Muscle of leg (tissue), 11 donors: ENCODE results near the gene DCTPP1. TPM values are rescaled to one million over a fixed set of nuclear protein-coding genes. Genes with fewer than 3 reads are reported as not detected.
A peak's percentile ranks its signal among the peaks of the same experiment; 100 is the strongest.

Source experiments
- DNase-seq: peaks from one replicate; pipeline ENCODE4 v3.0.0; 2013
- H3K27ac ChIP-seq: one replicate; pipeline ENCODE4 v1.5.1; 2013; ENCODE audit warnings: mild to moderate bottlenecking, low read length, control low read depth
- H3K27me3 ChIP-seq: one replicate; pipeline ENCODE4 v1.6.1; 2013; ENCODE audit warnings: low read length; ENCODE audit not compliant: control insufficient read depth, insufficient read depth
- H3K36me3 ChIP-seq: one replicate; pipeline ENCODE4 v1.6.1; 2013; ENCODE audit warnings: low read length; ENCODE audit not compliant: control insufficient read depth, insufficient read depth
- H3K4me1 ChIP-seq: one replicate; pipeline ENCODE4 v1.6.1; 2013; ENCODE audit warnings: low read length; ENCODE audit not compliant: control insufficient read depth, insufficient read depth
- H3K4me3 ChIP-seq: one replicate; pipeline ENCODE4 v1.5.1; 2013; ENCODE audit warnings: low read length, control low read depth
- H3K9me3 ChIP-seq: replicated peaks from 2 replicates; pipeline ENCODE4 v1.6.1; 2013; ENCODE audit warnings: low read depth, low read length; ENCODE audit not compliant: control insufficient read depth
- whole genome bisulfite sequencing: methylation state at CpG from one replicate; pipeline ENCODE4 v1.1.5; 2013; ENCODE audit warnings: missing lambda C conversion rate; ENCODE audit not compliant: insufficient coverage; 5-methylcytosine and 5-hydroxymethylcytosine counted together
- polyA plus RNA-seq, 8 donors: library from polyadenylated mRNA; unstranded; fragments of 120-200 nt; gene quantifications; one replicate each; pipeline versions ENCODE4 v1.2.1 to v1.2.3, GENCODE V29; 2013; ENCODE audit warnings: inconsistent platforms in 1 of 8, low replicate concordance in 1 of 8; ENCODE audit not compliant: insufficient read length in 8 of 8, insufficient read depth in 1 of 8
- total RNA-seq: library from RNA; stranded (reverse); fragments of 120-200 nt; gene quantifications from one replicate; pipeline ENCODE4 v1.2.4, GENCODE V29; 2013

DCTPP1 gene
- total and polyA plus RNA-seq, 9 donors: 13.0 to 36.5 (median 33.7) TPM

DNA sequence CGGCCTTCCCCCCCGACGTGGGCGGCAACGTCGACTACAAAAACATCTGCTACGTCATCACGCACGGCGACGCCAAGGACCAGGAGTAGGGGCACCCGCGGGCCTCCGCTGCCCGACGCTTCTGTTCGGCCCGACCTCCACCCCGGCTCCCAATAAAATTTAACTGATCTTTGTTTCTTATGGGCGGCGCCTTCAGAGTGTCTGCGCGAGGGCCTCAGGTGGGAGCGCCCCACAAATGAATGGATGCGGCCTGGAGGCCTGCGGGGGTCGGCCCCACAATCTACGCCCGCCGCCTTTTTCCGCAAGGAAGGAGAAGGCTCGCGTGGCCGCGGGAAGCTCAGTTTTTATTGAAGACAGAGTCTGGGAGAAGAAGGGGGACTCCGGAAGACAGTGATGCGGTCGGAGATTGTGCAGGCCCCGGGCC, 52.0 kb downstream of the DCTPP1 start:
- Histone ChIP-seq H3K27ac (peak overlapping the region; percentile 99), H3K36me3 (peaks cover 18% of the 10 kb centered on the region), H3K4me1 (peaks cover 39% of the 10 kb centered on the region), H3K4me3 (peak overlapping the region; percentile 79), H3K9me3 (no peaks in the 10 kb centered on the region), H3K27me3 (no peaks in the 10 kb centered on the region)
- DNase-seq: peak; percentile 96
- WGBS: 0% methylated on average over 31 of the region's 39 CpGs

GRCh38 chr16:30377050-30377811, 52.6 kb downstream of the DCTPP1 start:
- peaks cover 18% of the 10 kb centered on the region for H3K36me3 ChIP-seq
- DNase-seq: no peak
- peak overlapping the region; percentile 99 for H3K27ac ChIP-seq
- no peaks in the 10 kb centered on the region for H3K27me3 ChIP-seq
- H3K9me3 ChIP-seq: no peaks in the 10 kb centered on the region
- H3K4me3 ChIP-seq: peak overlapping the region; percentile 79
- WGBS: 49% methylated on average over 17 of the region's 29 CpGs
- H3K4me1 ChIP-seq: peaks cover 45% of the 10 kb centered on the region

DNA sequence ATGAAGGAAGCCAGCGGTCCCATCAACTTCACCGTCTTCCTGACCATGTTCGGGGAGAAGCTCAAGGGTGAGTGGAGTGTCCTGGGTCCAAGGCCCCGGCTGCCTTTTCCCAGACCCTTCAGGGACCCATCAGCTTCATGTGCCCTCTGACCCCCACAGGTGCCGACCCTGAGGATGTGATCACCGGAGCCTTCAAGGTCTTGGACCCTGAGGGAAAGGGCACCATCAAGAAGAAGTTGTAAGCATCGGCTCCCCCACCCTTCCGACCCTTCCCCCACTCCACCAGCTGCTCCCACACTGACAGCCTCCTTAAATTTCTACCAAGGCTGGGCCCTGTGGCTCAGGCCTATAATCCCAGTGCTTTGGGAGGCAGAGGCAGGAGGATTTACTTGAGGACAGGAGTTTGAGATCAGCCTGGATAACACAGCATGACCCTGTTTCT, 53.3 kb downstream of the DCTPP1 start:
- peak overlapping the region; percentile 99 for H3K27ac ChIP-seq
- no peak for DNase-seq
- peak overlapping the region; percentile 79 for H3K4me3 ChIP-seq

GRCh38 chr16:30375864-30376263, 54.0 kb downstream of the DCTPP1 start:
- Histone ChIP-seq H3K4me1 (peaks cover 51% of the 10 kb centered on the region), H3K4me3 (peak overlapping the region; percentile 79), H3K36me3 (peaks cover 18% of the 10 kb centered on the region), H3K9me3 (no peaks in the 10 kb centered on the region), H3K27ac (peak overlapping the region; percentile 99), H3K27me3 (no peaks in the 10 kb centered on the region)
- DNase-seq: peak; percentile 54
- WGBS: 82% methylated on average over 7 of the region's 8 CpGs

More for the DNA sequence above, 53.3 kb downstream of the DCTPP1 start:
- H3K4me1 ChIP-seq: peaks cover 51% of the 10 kb centered on the region
- WGBS: 89% methylated on average over 4 of the region's 8 CpGs
- H3K9me3 ChIP-seq: no peaks in the 10 kb centered on the region
- H3K36me3 ChIP-seq: peaks cover 18% of the 10 kb centered on the region
- H3K27me3 ChIP-seq: no peaks in the 10 kb centered on the region

- H3K9me3 ChIP-seq: no peaks in the 10 kb centered on the region
- H3K27ac ChIP-seq: peak within 1 kb of the TSS; percentile 99
- H3K4me1 ChIP-seq: peaks cover 50% of the 10 kb centered on the region
- peak within 1 kb of the TSS; percentile 79 for H3K4me3 ChIP-seq
- H3K36me3 ChIP-seq: peaks cover 18% of the 10 kb centered on the region
- no peaks in the 10 kb centered on the region for H3K27me3 ChIP-seq
- 60% methylated on average over 1 of the region's 6 CpGs for WGBS
- peak; percentile 83 for DNase-seq
These were observed 55.3 kb downstream of the DCTPP1 start, which contains the start of gene MYL11 for GRCh38 chr16:30374538-30374937. TSS of gene MYL11 (plus strand) at chr16:30374802. CDS start at chr16:30374858, 56 bp downstream.

Other genes starting within 250 kb of the DCTPP1 start
- 4.7 TPM for gene CORO1A, start 246.4 kb downstream of the DCTPP1 start, total RNA-seq
- 10 to 100 TPM; 14.1 to 28.0 (median 20.5) TPM for gene CORO1A, start 246.4 kb downstream of the DCTPP1 start, polyA plus RNA-seq
- 81.7 TPM for gene BOLA2B, start 236.4 kb downstream of the DCTPP1 start, total RNA-seq
- 10 to 100 TPM; 24.0 to 34.6 (median 30.5) TPM for gene BOLA2B, start 236.4 kb downstream of the DCTPP1 start, polyA plus RNA-seq
- gene SLX1A, start 236.2 kb downstream of the DCTPP1 start, total RNA-seq: 11.9 TPM
- gene SLX1A, start 236.2 kb downstream of the DCTPP1 start, polyA plus RNA-seq: 10 to 100 TPM; 11.1 to 27.3 (median 17.7) TPM
- gene SULT1A3, start 230.8 kb downstream of the DCTPP1 start, total RNA-seq: 6.3 TPM
- 1 to 10 TPM; 2.2 to 6.5 (median 4.2) TPM for gene SULT1A3, start 230.8 kb downstream of the DCTPP1 start, polyA plus RNA-seq
- gene NPIPB13, start 181.6 kb downstream of the DCTPP1 start, total RNA-seq: 2.8 TPM
- gene NPIPB13, start 181.6 kb downstream of the DCTPP1 start, polyA plus RNA-seq: 1 to 10 TPM; 1.8 to 8.3 (median 4.5) TPM
- 34.0 TPM for gene CD2BP2, start 74.7 kb downstream of the DCTPP1 start, total RNA-seq
- 10 to 100 TPM; 32.3 to 44.2 (median 38.8) TPM for gene CD2BP2, start 74.7 kb downstream of the DCTPP1 start, polyA plus RNA-seq
- gene TBC1D10B, start 59.5 kb downstream of the DCTPP1 start, total RNA-seq: 16.9 TPM
- gene TBC1D10B, start 59.5 kb downstream of the DCTPP1 start, polyA plus RNA-seq: 10 to 100 TPM; 27.4 to 38.9 (median 33.5) TPM
- 10,279 TPM for gene MYL11, start 55.2 kb downstream of the DCTPP1 start, total RNA-seq
- gene MYL11, start 55.2 kb downstream of the DCTPP1 start, polyA plus RNA-seq: 1,000 to 10,000 TPM; 4,424 to 9,154 (median 7,934) TPM
- gene SEPTIN1, start 47.5 kb downstream of the DCTPP1 start, total RNA-seq: 0.18 TPM
- 1 to 10 TPM; 1.5 to 4.7 (median 2.5) TPM for gene SEPTIN1, start 47.5 kb downstream of the DCTPP1 start, polyA plus RNA-seq
- 5.7 TPM for gene ZNF48, start 34.6 kb downstream of the DCTPP1 start, total RNA-seq
- gene ZNF48, start 34.6 kb downstream of the DCTPP1 start, polyA plus RNA-seq: 1 to 10 TPM; 5.0 to 8.3 (median 6.8) TPM
- gene ZNF771, start 22.4 kb downstream of the DCTPP1 start, total RNA-seq: 6.9 TPM
- gene ZNF771, start 22.4 kb downstream of the DCTPP1 start, polyA plus RNA-seq: 1 to 10 TPM; 4.4 to 8.1 (median 7.0) TPM
- 3.5 TPM for gene SEPHS2, start 15.8 kb upstream of the DCTPP1 start, total RNA-seq
- gene SEPHS2, start 15.8 kb upstream of the DCTPP1 start, polyA plus RNA-seq: 10 to 100 TPM; 15.3 to 19.8 (median 16.6) TPM
- 0.89 TPM for gene ITGAL, start 42.7 kb upstream of the DCTPP1 start, total RNA-seq
- gene ITGAL, start 42.7 kb upstream of the DCTPP1 start, polyA plus RNA-seq: 1 to 10 TPM; 1.4 to 2.8 (median 2.2) TPM
- 25.9 TPM for gene ZNF768, start 96.5 kb upstream of the DCTPP1 start, total RNA-seq
- gene ZNF768, start 96.5 kb upstream of the DCTPP1 start, polyA plus RNA-seq: 10 to 100 TPM; 28.1 to 35.0 (median 31.4) TPM
- 8.2 TPM for gene ZNF747, start 104.8 kb upstream of the DCTPP1 start, total RNA-seq
- 1 to 10 TPM; 5.9 to 7.8 (median 7.2) TPM for gene ZNF747, start 104.8 kb upstream of the DCTPP1 start, polyA plus RNA-seq
- gene ZNF764, start 128.3 kb upstream of the DCTPP1 start, total RNA-seq: 5.2 TPM
- gene ZNF764, start 128.3 kb upstream of the DCTPP1 start, polyA plus RNA-seq: 1 to 10 TPM; 6.1 to 9.7 (median 7.9) TPM
- gene ZNF688, start 141.7 kb upstream of the DCTPP1 start, total RNA-seq: 10.6 TPM
- gene ZNF688, start 141.7 kb upstream of the DCTPP1 start, polyA plus RNA-seq: 10 to 100 TPM in 3 of 8 donors, 1 to 10 TPM in 5; 7.0 to 14.6 (median 9.3) TPM
- gene ZNF785, start 155.7 kb upstream of the DCTPP1 start, total RNA-seq: 9.7 TPM
- 10 to 100 TPM; 10.1 to 16.6 (median 12.3) TPM for gene ZNF785, start 155.7 kb upstream of the DCTPP1 start, polyA plus RNA-seq
- 5.8 TPM for gene ZNF689, start 180.4 kb upstream of the DCTPP1 start, total RNA-seq
- gene ZNF689, start 180.4 kb upstream of the DCTPP1 start, polyA plus RNA-seq: 1 to 10 TPM; 7.0 to 8.7 (median 7.6) TPM
- 9.3 TPM for gene PRR14, start 220.9 kb upstream of the DCTPP1 start, total RNA-seq
- gene PRR14, start 220.9 kb upstream of the DCTPP1 start, polyA plus RNA-seq: 10 to 100 TPM; 19.1 to 24.9 (median 21.7) TPM
- gene FBRS, start 228.4 kb upstream of the DCTPP1 start, total RNA-seq: 12.9 TPM
- gene FBRS, start 228.4 kb upstream of the DCTPP1 start, polyA plus RNA-seq: 10 to 100 TPM; 29.4 to 46.0 (median 35.7) TPM